ENCODE results near the gene ACSL1.

GRCh38 chr4:184810720-184811119 is 15.0 kb downstream of the ACSL1 start:
- TF ChIP-seq CTCF (IDR thresholded peaks at IDR 0.05; ENCODE audit: insufficient read depth, low read length, poor library complexity, severe bottlenecking), result no peak
- TF ChIP-seq EZH2phosphoT487 (conservative IDR thresholded peaks at IDR 0.05; ENCODE audit: low read length), result no peak

Data from SU-DHL-6 (cell line).